LNCaP clone FGC (cell line): ENCODE measurements around the gene BORCS6.

ENCODE experiments used
- DNase-seq: peaks from one replicate; pipeline ENCODE4 v3.0.0-alpha.2; 2011; ENCODE audit warnings: low read depth
- H3K4me3 ChIP-seq: 2 replicates; pipeline ENCODE4 v1.5.1; 2011; ENCODE audit warnings: mild to moderate bottlenecking, low read depth, low read length, control low read depth
- CTCF ChIP-seq: IDR thresholded peaks from 2 replicates; pipeline ENCODE4 v1.5.1; 2012; ENCODE audit warnings: mild to moderate bottlenecking; ENCODE audit not compliant: control insufficient read depth, insufficient read depth; ENCODE audit errors: extremely low read depth

BORCS6 gene

DNA sequence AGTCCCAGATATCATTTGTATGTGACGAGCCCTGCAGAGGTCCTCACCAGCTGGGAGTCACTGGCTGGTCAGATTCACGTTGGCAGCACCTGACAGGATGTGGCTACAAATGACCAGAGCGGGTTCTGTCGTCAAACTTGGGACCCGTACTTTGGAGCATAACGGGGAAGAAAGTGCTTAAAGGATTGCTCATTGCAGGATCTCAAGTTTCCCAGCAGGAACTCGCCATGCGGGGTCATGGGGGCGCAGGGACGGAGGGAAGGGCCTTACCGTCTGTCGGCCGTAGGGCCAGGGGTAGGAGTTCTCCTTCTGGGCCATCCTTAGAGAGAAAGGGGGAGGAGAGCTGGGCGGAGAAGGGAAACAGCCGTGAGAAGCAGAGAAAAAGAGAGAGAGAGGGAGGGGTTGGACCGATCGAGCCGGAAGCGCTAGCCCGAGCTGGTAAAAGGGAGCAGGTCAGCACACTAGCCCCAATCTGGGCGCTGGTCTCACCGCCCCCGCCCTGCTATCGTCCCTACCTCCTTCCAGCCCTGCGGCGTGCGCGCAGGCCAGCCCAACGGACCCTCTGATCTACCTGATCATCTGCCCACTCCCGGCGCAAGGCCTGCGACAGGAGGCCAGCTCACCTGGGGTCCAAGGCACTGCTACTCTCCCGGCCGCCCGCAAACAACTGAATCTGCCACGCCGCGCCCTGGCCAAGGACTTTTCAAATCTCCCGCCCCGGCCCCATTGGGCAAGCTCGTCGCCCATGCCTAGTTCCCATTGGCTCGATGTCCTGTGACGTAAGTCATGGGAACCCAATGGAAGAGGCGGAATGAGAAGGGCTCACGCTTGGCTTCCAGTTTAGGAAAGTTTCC is 20.2 kb upstream of the BORCS6 start, which contains the start of gene AURKB:
Gene AURKB (minus strand): TSS at position 669 of the 854 bp plus-strand sequence. CDS start 351 bp downstream, at position 318.
- peak; percentile 89 for DNase-seq
- TF ChIP-seq CTCF = no peak
- peak within 1 kb of the TSS; percentile 88 for H3K4me3 ChIP-seq

- no peak for DNase-seq
- no peak for TF ChIP-seq CTCF
- no peak overlapping the region for H3K4me3 ChIP-seq
These were observed 16.6 kb upstream of the BORCS6 start for GRCh38 chr17:8206536-8206935.

DNA sequence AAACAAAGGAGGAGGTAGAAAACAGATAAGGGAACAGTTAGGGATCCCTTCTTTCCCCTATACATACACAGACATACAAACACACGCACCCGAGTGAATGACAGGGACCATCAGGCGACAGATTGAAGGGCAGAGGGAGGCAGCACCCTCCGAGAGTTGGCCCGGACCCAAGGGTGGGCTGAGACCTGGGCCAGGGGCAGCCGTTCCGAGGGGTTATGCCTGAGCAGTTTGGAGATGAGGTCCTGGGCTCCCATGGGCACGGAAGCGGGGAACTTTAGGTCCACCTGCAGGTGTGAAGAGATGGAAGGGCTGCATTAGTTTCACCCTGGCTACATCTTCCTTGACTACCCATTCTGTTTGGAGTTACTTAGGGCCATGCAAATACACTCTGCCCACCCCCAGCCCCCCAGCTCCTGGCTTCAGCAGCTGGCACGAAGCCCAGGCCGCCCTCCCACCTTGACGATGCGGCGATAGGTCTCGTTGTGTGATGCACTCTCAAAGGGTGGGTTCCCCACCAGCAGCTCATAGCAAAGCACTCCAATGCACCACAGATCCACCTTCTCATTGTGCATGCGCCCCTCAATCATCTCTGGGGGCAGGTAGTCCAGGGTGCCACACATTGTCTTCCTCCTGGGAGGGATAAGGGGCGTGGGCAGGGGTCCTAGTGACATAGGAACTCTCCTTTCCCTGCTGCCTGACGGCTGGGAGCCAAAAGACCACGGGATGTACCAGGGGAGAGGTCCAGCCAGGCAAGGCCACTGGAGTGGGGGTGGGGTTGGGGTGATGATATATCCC is 15.0 kb upstream of the BORCS6 start:
- H3K4me3 ChIP-seq = no peak overlapping the region
- no peak for DNase-seq
- TF ChIP-seq CTCF = no peak

DNA sequence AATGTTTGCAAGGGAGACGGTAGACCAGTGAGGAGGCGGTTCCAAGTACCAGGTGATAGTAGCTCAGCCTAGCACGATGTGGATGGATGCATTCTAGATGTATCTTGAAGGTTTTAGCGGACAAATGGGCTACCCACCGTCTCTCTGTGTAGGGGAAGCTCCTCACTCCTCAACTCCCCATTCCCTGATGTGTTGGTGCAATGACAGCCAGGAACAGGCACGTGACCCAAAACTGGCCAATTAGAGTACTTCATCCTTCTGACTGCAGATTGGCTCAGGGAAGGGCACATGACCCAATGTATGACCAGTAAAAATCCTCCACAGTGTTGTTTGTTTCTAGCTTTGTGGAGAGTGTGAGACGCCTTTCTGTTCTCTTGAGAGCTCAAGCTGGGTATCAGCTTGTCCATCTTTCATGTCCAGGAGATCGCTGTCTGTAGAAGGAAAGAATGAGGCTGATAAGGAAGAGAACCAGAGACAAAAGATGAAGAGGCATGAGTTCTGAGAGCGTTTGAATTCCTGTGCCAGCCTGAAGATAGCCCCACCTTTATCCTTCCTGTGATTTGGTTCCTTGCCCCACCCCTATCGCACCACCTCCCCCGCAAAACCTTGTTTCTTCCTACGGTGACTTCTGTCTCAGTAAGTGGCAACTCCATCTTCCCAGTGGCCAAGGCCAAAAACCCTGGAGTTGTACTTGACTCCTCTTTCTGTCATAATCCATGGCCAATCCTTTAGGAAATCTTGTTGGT is 2.3 kb upstream of the BORCS6 start:
- no peak for TF ChIP-seq CTCF
- no peak overlapping the region for H3K4me3 ChIP-seq
- no peak for DNase-seq

DNA sequence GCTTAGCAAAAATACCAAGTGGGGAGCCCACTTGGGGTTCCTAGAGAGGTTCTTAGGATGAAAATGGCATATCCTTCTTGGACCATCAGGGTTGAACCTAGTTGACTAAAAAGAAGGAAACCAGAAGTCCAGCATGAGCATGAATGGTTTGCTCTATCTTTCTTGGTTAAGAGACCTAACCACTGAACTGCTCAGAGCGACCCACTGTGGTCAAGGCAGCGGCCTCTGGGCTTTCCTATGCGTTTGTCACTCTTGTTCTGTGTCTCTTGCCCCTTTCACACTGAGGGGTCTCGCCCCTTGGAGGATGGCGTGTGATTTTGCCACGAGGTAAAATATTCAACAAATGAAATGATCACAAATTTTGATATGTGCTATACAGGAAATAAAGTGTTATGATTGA is 526 bp upstream of the BORCS6 start:
- H3K4me3 ChIP-seq = peak overlapping the region; percentile 81
- TF ChIP-seq CTCF = no peak
- DNase-seq = no peak

GRCh38 chr17:8189041-8189710 is 804 bp downstream of the BORCS6 start:
- no peak for TF ChIP-seq CTCF
- DNase-seq = no peak
- H3K4me3 ChIP-seq = peak overlapping the region; percentile 81
